ENCODE measurements around the gene COX6A2.

Gene COX6A2

DNA sequence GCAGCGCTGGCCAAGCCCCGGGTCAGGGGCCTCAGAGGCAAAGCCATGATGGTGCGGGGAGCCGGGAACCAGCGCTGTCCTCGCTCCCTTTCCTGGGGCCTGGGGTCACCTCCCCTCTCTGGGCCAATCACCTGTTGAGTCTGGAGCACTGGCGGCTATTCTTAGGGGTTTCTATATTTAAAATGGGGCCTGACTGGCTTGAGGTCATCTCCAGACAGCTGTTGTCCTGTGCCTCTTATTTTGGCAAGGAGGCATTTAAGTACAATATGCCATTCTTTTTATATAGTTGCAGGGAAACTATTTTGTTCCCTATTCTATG is at the start of gene COX6A2:
TSS of gene COX6A2 (minus strand) at position 82 of the 319 bp plus-strand sequence. CDS start at position 47, 35 bp downstream.
- TF ChIP-seq, protein P1, sequence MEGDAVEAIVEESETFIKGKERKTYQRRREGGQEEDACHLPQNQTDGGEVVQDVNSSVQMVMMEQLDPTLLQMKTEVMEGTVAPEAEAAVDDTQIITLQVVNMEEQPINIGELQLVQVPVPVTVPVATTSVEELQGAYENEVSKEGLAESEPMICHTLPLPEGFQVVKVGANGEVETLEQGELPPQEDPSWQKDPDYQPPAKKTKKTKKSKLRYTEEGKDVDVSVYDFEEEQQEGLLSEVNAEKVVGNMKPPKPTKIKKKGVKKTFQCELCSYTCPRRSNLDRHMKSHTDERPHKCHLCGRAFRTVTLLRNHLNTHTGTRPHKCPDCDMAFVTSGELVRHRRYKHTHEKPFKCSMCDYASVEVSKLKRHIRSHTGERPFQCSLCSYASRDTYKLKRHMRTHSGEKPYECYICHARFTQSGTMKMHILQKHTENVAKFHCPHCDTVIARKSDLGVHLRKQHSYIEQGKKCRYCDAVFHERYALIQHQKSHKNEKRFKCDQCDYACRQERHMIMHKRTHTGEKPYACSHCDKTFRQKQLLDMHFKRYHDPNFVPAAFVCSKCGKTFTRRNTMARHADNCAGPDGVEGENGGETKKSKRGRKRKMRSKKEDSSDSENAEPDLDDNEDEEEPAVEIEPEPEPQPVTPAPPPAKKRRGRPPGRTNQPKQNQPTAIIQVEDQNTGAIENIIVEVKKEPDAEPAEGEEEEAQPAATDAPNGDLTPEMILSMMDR (conservative IDR thresholded peaks at IDR 0.05; ENCODE audit: low read depth, low read length) = no peak
- DNase-seq (ENCODE audit: low read depth) = no peak
- H3K4me3 ChIP-seq (ENCODE audit: low read length) = no peak within 1 kb of the TSS

DNA sequence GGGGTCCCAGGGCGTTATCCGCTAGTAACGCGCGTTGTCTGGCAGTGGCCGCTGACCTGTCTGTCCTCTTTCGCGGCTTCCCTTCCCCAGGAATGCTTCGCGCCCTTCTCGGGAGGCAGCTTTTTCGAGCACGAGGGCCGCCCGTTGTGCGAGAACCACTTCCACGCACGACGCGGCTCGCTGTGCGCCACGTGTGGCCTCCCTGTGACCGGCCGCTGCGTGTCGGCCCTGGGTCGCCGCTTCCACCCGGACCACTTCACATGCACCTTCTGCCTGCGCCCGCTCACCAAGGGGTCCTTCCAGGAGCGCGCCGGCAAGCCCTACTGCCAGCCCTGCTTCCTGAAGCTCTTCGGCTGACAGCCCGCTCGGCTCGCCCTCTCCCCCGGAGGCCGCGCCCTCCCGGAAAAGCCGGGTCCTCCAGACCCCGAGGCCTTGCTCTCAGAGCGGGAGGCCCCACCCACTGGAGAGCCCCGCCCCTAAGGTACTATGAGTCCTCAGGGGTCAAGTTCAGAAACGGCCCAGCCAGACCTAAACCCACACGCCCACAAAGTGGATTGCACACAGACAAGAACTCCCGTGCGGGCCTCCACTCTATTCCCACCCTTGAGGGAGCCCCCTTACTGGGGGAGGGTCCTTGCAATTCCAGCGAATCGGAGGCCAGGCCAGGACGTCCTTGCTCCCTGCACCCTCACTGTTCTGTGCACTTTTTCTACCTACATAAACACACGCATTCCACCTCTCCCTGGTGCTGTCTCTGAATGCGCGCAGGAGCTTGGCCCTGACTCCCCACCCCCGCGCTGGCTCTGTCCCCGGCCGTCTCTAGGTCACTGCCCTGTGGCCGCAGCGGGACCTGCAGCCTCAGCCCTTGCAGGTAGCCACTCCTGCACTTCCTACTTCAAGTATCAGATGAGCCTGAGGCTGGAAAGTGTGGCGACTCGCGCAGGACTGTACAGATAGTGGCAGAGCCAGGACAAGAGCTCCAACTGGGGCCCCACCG is 49.4 kb upstream of the COX6A2 start:
- TF ChIP-seq, protein P1 (conservative IDR thresholded peaks at IDR 0.05; ENCODE audit: low read depth, low read length) = no peak
- H3K4me3 ChIP-seq (ENCODE audit: low read length) = peak overlapping the region; percentile 34
- no peak for DNase-seq (ENCODE audit: low read depth)

DNA sequence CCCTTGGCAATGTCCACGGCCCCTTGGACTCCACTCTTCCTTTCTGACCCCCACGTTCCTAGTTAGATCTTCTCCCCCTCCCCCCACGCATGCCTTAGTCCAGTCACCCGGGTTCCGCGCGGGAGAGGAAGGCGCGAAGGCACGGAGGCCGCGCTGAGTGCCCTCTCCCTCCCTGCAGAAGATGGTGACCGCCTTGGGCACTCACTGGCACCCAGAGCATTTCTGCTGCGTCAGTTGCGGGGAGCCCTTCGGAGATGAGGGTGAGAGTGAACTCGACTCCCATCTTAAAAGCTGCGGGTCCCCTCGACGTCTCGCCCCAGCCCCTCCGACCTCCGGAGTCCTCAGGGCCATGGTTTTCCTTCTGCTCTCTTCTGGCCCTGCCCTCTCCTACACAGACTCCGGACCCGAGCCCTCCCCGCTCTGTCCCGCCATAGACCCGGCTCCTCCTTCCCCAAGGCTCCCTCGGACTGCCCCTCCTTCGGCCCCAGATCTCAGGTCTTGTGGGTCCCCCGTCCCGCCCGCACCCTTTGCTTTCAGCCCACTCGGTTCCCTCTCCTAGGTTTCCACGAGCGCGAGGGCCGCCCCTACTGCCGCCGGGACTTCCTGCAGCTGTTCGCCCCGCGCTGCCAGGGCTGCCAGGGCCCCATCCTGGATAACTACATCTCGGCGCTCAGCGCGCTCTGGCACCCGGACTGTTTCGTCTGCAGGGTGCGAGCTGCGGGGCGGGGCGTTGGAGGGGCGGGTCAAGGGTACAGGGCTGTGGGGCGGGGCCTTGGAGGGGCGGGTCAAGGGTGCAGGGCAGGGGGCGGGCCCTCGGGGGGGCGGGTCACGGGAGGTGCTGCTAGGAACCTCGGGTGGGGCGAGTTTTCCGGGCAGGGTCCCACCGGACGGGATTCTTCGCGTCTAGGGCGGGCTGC is 48.4 kb upstream of the COX6A2 start:
- H3K4me3 ChIP-seq (ENCODE audit: low read length) = peak overlapping the region; percentile 44
- no peak for DNase-seq (ENCODE audit: low read depth)
- TF ChIP-seq, protein P1 (conservative IDR thresholded peaks at IDR 0.05; ENCODE audit: low read depth, low read length) = no peak

DNA sequence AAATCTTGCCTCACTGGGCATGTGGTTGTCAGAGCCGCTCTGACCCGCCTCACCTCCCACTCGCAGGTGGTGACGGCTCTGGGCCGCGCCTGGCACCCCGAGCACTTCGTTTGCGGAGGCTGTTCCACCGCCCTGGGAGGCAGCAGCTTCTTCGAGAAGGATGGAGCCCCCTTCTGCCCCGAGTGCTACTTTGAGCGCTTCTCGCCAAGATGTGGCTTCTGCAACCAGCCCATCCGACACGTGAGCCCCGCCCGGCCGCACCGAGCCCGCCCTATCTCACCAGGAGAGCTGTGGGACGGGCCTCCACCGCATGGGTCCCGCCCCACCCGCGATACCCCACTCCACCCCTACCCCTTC is 47.8 kb upstream of the COX6A2 start:
- H3K4me3 ChIP-seq (ENCODE audit: low read length) = no peak overlapping the region
- TF ChIP-seq, protein P1 (conservative IDR thresholded peaks at IDR 0.05; ENCODE audit: low read depth, low read length) = no peak
- no peak for DNase-seq (ENCODE audit: low read depth)

DNA sequence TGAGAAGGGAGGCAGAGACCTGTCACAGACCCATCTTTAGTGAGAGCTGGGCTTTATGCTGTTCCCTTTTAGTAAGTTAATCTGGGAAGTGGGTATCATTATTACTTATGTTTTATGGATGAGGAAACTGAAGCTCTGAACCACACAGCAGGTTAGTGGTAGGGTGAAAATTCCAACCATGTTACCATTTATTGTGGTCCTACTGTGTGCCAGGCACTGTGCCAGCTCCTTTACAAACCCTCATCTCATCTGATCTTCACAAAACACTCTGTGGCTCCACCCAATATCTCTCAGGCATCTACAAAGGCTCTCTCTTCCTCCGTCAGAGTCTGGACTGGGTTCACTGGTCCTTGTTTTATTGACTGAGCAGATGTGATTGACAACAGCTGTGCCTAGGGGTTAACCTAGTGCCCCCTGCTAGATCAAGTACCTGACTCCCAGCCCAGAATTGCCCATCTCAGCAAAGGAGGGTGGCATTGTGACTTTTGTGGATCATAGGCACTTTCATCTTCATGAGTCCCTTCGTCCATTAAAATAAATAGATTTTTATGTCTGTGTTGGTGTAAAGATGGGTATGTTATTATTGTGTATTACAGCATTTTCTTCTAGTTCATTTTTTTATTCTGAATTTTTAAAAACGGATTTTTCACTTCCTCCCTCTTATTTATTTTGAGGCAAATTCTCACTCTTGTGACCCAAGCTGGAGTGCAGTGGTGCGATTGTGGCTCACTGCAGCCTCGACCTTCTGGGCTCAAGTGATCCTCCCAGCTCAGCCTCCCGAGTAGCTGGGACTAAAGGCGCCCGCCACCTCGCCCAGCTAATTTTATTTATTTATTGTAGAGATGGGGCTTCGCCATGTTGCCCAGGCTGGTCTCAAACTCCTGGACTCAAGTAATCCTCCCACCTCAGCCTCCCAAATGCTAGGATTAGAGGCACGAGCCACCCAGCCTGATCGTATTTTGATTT is 46.9 kb upstream of the COX6A2 start:
- no peak for DNase-seq (ENCODE audit: low read depth)
- no peak overlapping the region for H3K4me3 ChIP-seq (ENCODE audit: low read length)
- TF ChIP-seq, protein P1 (conservative IDR thresholded peaks at IDR 0.05; ENCODE audit: low read depth, low read length) = no peak

DNA sequence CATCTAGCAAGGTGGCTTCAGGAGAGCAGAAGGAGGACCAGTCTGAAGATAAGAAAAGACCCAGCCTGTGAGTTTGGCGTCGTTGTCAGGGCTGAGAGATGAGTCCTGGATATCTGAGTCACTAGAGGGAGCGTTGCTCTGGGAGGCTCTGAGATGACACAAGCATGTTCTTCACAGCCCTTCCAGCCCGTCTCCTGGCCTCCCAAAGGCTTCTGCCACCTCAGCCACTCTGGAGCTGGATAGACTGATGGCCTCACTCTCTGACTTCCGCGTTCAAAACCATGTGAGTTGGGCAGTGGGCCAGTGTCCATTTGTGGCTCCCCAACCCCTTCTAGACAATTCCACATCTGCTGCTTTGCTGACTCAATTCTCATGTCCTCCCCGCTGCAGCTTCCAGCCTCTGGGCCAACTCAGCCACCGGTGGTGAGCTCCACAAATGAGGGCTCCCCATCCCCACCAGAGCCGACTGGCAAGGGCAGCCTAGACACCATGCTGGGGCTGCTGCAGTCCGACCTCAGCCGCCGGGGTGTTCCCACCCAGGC is 46.1 kb upstream of the COX6A2 start:
- DNase-seq (ENCODE audit: low read depth) = no peak

More for the DNA sequence above, 46.1 kb upstream of the COX6A2 start:
- TF ChIP-seq, protein P1 (conservative IDR thresholded peaks at IDR 0.05; ENCODE audit: low read depth, low read length) = no peak
- H3K4me3 ChIP-seq (ENCODE audit: low read length) = no peak overlapping the region
